GM12864 (cell line): Measurements from ENCODE around the gene SLC29A1.
"Not testable (repeated sequence)": the region's sequence is repeated elsewhere in the genome, so short reads cannot be mapped to it uniquely, and the experiment has no call there.

Source experiments
- DNase-seq: peaks from one replicate; pipeline ENCODE4 v3.0.0-alpha.2; 2011; ENCODE audit warnings: low read depth
- H3K4me3 ChIP-seq: 2 replicates; pipeline ENCODE4 v1.5.1; 2011; ENCODE audit warnings: mild to moderate bottlenecking, low read depth, low read length, control low read depth
- TF ChIP-seq, protein P1 (sequence below): IDR thresholded peaks from 2 replicates; pipeline ENCODE4 v1.5.1; 2011; ENCODE audit warnings: low read depth, mild to moderate bottlenecking, moderate library complexity, low read length, control low read depth, inconsistent platforms; ENCODE audit errors: missing control alignments

SLC29A1 gene

DNA sequence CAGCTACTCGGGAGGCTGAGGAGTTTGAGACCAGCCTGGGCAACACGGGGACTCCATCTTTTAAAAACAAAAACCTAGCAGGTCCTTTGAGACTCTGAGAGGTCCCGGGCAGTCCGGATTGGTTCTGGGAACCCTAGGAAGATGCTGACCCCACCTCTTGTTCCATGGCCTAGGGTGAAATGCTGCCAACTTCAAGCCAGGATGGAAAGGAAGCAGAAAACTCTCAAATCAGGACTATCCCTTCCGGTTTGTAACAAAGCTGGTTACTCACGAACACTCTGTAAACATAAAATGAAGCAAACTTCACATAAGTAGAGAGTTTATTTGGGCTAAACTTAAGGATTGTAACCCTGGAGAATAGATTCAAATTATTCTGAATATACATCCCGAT, 36.8 kb upstream of the SLC29A1 start:
- TF ChIP-seq, protein P1, sequence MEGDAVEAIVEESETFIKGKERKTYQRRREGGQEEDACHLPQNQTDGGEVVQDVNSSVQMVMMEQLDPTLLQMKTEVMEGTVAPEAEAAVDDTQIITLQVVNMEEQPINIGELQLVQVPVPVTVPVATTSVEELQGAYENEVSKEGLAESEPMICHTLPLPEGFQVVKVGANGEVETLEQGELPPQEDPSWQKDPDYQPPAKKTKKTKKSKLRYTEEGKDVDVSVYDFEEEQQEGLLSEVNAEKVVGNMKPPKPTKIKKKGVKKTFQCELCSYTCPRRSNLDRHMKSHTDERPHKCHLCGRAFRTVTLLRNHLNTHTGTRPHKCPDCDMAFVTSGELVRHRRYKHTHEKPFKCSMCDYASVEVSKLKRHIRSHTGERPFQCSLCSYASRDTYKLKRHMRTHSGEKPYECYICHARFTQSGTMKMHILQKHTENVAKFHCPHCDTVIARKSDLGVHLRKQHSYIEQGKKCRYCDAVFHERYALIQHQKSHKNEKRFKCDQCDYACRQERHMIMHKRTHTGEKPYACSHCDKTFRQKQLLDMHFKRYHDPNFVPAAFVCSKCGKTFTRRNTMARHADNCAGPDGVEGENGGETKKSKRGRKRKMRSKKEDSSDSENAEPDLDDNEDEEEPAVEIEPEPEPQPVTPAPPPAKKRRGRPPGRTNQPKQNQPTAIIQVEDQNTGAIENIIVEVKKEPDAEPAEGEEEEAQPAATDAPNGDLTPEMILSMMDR, result no peak
- H3K4me3 ChIP-seq, result no peak overlapping the region
- no peak for DNase-seq

DNA sequence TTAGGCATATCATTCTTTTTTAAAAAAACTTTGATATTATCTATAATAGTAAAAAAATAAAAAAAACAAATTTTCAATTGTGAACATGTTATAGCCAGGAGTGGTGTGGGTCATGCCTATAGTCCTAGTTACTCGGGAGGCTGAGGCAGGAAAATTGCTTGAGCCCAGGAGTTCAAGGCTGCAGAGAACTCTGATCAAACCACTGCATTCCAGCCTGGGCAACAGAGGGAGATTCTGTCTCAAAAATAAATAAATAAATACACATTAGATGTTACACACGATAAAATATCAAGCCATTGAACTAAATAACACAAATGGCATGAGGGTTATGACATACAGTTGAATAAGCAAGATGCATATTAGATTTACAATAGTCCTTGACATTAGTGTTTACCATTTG, 34.6 kb upstream of the SLC29A1 start:
- H3K4me3 ChIP-seq, result no peak overlapping the region
- DNase-seq, result no peak
- TF ChIP-seq, protein P1, result no peak

DNA sequence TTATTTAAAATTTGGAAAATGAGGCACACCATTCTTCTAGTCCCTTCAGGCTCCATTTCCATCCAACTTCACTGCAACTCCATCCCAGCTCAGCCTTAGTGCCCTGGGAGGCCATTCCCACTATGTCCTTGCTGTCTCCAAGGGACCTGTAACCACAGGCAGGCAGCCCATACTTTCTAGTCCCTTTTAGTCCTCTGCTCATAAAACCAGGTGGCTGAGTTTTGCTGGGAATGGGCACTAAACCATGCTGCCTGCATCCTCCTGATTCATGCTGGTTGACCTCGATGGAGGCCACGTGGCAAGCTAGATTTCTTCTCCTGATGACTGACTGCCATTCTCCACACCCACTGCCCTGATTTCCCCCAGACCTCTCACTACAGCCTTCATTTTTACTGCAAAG, 34.1 kb upstream of the SLC29A1 start:
- TF ChIP-seq, protein P1, result no peak
- H3K4me3 ChIP-seq, result no peak overlapping the region
- DNase-seq, result no peak

DNA sequence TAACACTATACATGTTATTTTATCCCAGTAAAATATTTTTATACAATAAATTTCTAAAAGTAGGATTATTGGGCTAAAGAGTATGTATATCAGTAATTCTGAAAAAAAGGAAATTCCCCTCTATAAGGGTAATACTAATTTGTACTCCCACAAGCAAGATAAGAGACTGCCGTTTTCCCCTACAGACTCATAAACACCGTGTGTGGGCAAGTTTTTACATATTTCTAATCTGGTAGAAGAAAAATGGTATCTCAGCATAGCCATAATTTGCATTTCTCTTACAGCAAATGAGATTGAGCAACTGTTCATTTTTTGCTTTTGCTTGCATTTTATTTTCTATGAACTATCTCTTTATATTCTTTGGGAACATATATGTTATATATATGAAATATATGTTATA, 32.7 kb upstream of the SLC29A1 start:
- TF ChIP-seq, protein P1, result no peak
- peak; percentile 29 for DNase-seq
- no peak overlapping the region for H3K4me3 ChIP-seq

DNA sequence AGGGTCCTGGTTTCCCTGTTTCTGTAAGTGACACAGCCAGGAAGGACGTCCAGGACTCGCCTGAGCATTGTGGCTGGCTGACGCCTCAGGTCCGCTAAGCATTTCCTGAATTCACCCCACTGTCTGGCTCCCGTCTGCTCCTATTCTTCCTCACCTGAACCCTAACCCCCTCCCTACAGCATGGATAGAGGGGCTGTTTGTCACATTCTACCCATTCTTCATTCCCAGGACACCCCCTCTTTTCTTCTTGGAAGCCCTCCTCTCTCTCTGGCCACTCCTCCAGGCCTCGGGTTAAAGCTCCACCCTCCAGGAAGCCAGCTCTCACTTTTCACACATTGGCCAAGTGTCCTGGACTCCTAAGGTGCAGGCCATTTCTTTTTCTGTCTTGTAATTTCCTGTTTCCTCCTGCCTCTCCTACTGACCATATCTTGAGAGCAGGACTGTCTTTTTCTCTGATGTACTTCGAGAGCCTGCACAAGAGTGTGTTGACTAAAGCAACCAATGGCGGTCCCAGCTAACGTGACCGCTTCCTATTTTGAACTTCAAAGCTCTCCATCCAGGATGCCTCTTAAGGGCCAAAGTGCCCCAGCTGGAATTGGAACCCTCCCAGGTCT, 30.9 kb upstream of the SLC29A1 start:
- no peak for DNase-seq
- TF ChIP-seq, protein P1, result no peak
- no peak overlapping the region for H3K4me3 ChIP-seq

DNA sequence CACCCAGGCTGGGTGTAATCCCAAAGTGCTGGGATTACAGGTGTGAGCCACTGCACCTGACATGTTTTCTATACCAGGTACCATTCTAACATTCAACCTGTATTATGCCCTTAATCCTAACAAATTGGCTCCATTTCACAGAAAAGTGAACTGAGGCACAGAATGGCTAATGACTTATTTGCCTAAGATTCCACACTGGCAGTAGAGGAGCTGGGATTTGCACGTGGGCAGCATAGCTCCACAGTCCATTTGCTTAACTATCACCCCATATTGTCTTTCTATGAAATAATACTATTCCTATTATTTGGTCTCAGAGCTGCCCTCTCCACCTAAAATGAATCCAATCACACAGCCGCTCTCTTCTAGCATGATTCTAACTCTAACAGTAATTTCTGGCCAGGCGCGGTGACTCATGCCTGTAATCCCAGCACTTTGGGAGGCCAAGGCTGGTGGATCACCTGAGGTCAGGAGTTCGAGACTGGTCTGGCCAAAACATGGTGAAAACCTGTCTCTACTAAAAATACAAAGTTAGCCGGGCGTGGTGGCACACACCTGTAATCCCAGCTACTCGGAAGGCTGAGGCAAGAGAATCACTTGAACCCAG, 30.0 kb upstream of the SLC29A1 start:
- DNase-seq, result no peak
- TF ChIP-seq, protein P1, result no peak
- H3K4me3 ChIP-seq, result no peak overlapping the region

DNA sequence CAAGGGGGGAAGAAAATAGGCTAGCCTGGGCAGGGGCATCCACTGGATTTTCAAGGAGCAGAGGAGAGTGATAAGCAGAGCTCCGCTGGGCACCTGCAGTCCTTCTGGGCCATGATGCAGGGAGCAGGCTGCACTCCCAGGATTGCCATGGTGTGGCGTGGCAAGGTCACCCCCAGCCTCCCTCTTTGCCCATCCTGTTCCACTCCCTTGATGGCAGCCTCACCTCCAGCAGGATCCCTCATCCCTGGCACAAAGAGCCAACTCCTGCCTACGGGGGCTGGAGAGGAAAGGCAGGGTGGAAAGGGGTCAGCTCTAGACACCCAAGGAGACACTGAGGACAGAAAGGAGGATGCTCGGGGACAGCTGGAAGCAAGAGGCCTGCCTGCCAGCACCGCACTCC, 29.1 kb upstream of the SLC29A1 start:
- H3K4me3 ChIP-seq, result no peak overlapping the region
- TF ChIP-seq, protein P1, result no peak
- no peak for DNase-seq

DNA sequence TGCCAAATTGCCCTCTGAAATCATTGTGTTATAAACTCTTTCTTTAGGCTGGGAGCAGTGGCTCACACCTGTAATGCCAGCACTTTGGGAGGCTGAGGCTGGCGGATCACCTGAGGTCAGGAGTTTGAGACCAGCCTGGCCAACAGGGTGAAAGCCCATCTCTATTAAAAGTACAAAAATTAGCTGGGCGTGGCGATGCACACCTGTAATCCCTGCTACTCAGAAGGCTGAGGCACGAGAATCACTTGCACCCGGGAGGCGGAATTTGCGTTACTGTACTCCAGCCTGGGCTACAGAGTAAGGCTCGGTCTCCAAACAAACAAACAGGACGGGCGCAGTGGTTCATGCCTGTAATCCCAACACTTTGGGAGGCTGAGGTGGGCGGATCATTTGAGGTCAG, 27.0 kb upstream of the SLC29A1 start:
- DNase-seq, H3K4me3 ChIP-seq: not testable (repeated sequence)
